GM12878 (cell line): Measurements from ENCODE around the gene EFCAB8. TPM values are rescaled to one million over a fixed set of nuclear protein-coding genes. Genes with fewer than 3 reads are reported as not detected.

Source experiments
- ATAC-seq: fragments of 200-7000 bp; cut with Tn5 transposase; 3 replicates; pipeline ENCODE4 v1.9.1; 2020; ENCODE audit warnings: mild to moderate bottlenecking, moderate library complexity
- BruUV-seq: library from RNA; stranded (reverse); fragments of 400-500 nt; replicated peaks from 2 replicates; lab custom pipeline; 2021; lab: Mats Ljungman, UMichigan
- CTCF ChIA-PET: fragments of 300-600 bp; sonication (Branson Sonifier 250); formaldehyde crosslinking; extraction: SDS; loops from one replicate; lab custom pipeline; 2021; ENCODE audit warnings: inconsistent platforms; lab: Yijun Ruan, JAX
- POLR2A ChIA-PET: fragments of 350-600 bp; formaldehyde crosslinking; extraction: SDS; loops from one replicate; lab custom pipeline; 2021; ENCODE audit warnings: inconsistent platforms; lab: Charles Lee
- RAD21 ChIA-PET: fragments of 300-600 bp; sonication (Branson Sonifier 250); formaldehyde crosslinking; loops from one replicate; lab custom pipeline; 2023; ENCODE audit warnings: antibody characterized with exemption; ENCODE audit not compliant: unreplicated experiment; lab: Charles Lee
- SMC1A ChIA-PET: fragments of 300-600 bp; sonication (Branson Sonifier 250); formaldehyde crosslinking; loops from one replicate; lab custom pipeline; 2023; ENCODE audit not compliant: unreplicated experiment, uncharacterized antibody; lab: Charles Lee
- DNase-seq: peaks from one replicate; pipeline ENCODE4 v3.0.0-alpha.2; 2011; ENCODE audit warnings: low read depth, low spot score
- FAIRE-seq: peaks from 3 replicates; lab custom pipeline; 2011; peaks lifted over from hg19 to GRCh38; lab: Jason Lieb, UNC
- H2AFZ ChIP-seq: 2 replicates; pipeline ENCODE4 v1.6.0; 2011; ENCODE audit warnings: low read depth, low read length, control low read depth; ENCODE audit not compliant: control insufficient read depth
- H3K27ac ChIP-seq: 2 replicates; pipeline ENCODE4 v1.5.1; 2011; ENCODE audit warnings: control low read depth; ENCODE audit not compliant: control insufficient read depth, insufficient read depth
- H3K27me3 ChIP-seq, 2 experiments: replicated peaks in 1 of 2; 2 replicates each; pipeline versions ENCODE4 v1.6.0 to v1.6.1; 2011; ENCODE audit warnings: low read length in 1 of 2; ENCODE audit not compliant: control insufficient read depth in 2 of 2, insufficient read depth in 2 of 2
- H3K36me3 ChIP-seq, 2 experiments: 2 replicates each; pipeline ENCODE4 v1.5.1; 2011; ENCODE audit warnings: low read length in 1 of 2; ENCODE audit not compliant: control insufficient read depth in 2 of 2, insufficient read depth in 2 of 2
- H3K4me1 ChIP-seq: 2 replicates; pipeline ENCODE4 v1.6.1; 2011; ENCODE audit warnings: mild to moderate bottlenecking, low read length, moderate library complexity, mixed read lengths; ENCODE audit not compliant: control insufficient read depth, insufficient read depth
- H3K4me2 ChIP-seq: 2 replicates; pipeline ENCODE4 v1.6.0; 2011; ENCODE audit warnings: control low read depth; ENCODE audit not compliant: control insufficient read depth, insufficient read depth
- H3K4me3 ChIP-seq: fragments of 200-600 bp; sonication (generic); 2 replicates; pipeline ENCODE4 v1.5.1; 2016
- H3K79me2 ChIP-seq: 2 replicates; pipeline ENCODE4 v1.6.0; 2011; ENCODE audit warnings: low read length; ENCODE audit not compliant: control insufficient read depth, insufficient read depth
- H3K9ac ChIP-seq: 2 replicates; pipeline ENCODE4 v1.8.0; 2011; ENCODE audit warnings: low read length, control low read depth, mixed read lengths; ENCODE audit not compliant: control insufficient read depth, insufficient read depth
- H3K9me3 ChIP-seq: replicated peaks from 3 replicates; pipeline ENCODE4 v1.5.1; 2011; ENCODE audit warnings: mild to moderate bottlenecking, low read length; ENCODE audit not compliant: control insufficient read depth, insufficient read depth
- H4K20me1 ChIP-seq: 2 replicates; pipeline ENCODE4 v1.6.0; 2011; ENCODE audit not compliant: control insufficient read depth, insufficient read depth
- CHD4 ChIP-seq: fragments of 200-600 bp; sonication (generic); IDR thresholded peaks from 2 replicates; pipeline ENCODE4 v1.6.1; 2016; ENCODE audit warnings: mild to moderate bottlenecking
- ESRRA ChIP-seq: IDR thresholded peaks from 2 replicates; pipeline ENCODE4 v1.6.1; 2012; ENCODE audit warnings: mild to moderate bottlenecking, low read length, improper control_type of control experiment
- HDGF ChIP-seq: fragments of 450-650 bp; IDR thresholded peaks from 2 replicates; pipeline ENCODE4 v1.6.1; 2016; ENCODE audit warnings: antibody characterized with exemption
- MTA3 ChIP-seq: IDR thresholded peaks from 2 replicates; pipeline ENCODE4 v1.6.1; 2012; ENCODE audit warnings: low read length, inconsistent platforms, borderline replicate concordance
- NFXL1 ChIP-seq: fragments of 450-650 bp; IDR thresholded peaks from 2 replicates; pipeline ENCODE4 v1.6.1; 2017; ENCODE audit warnings: antibody characterized with exemption, mild to moderate bottlenecking, borderline replicate concordance
- NFYA ChIP-seq: IDR thresholded peaks from 2 replicates; pipeline ENCODE4 v1.6.1; 2011; ENCODE audit warnings: low read depth, mild to moderate bottlenecking, low read length, improper control_type of control experiment, borderline replicate concordance
- RFX5 ChIP-seq: IDR thresholded peaks from 2 replicates; pipeline ENCODE4 v1.6.1; 2011; ENCODE audit warnings: low read depth, low read length, improper control_type of control experiment
- SIN3A ChIP-seq: IDR thresholded peaks from 2 replicates; pipeline ENCODE4 v1.6.1; 2012; ENCODE audit warnings: low read depth, low read length, improper control_type of control experiment
- SIX5 ChIP-seq: IDR thresholded peaks from 2 replicates; pipeline ENCODE4 v1.6.1; 2011; ENCODE audit warnings: mild to moderate bottlenecking, low read depth, low read length, moderate library complexity; ENCODE audit not compliant: severe bottlenecking
- SRF ChIP-seq, 2 experiments: IDR thresholded peaks; 2 replicates each; pipeline ENCODE4 v1.6.1; 2011; ENCODE audit warnings: low read depth in 2 of 2, low read length in 2 of 2, mild to moderate bottlenecking in 1 of 2, moderate library complexity in 1 of 2
- WRNIP1 ChIP-seq: IDR thresholded peaks from 2 replicates; pipeline ENCODE4 v1.6.1; 2011; ENCODE audit warnings: low read depth, low read length, improper control_type of control experiment, borderline replicate concordance
- ZBED1 ChIP-seq: IDR thresholded peaks from 2 replicates; pipeline ENCODE4 v1.6.1; 2016; ENCODE audit warnings: borderline replicate concordance
- WGBS: methylation state at CpG from one replicate; pipeline ENCODE4 v1.1.6; 2016; ENCODE audit warnings: low lambda C conversion rate; ENCODE audit not compliant: insufficient replicate concordance, insufficient coverage; ENCODE audit errors: missing lambda C conversion rate; 5-methylcytosine and 5-hydroxymethylcytosine counted together
- in situ Hi-C: fragments of 300-500 bp; cut with MboI; formaldehyde crosslinking; loops from 9 replicates; pipeline ENCODE4 v1.14.3; 2018; ENCODE audit warnings: mixed read lengths
- intact Hi-C: fragments of 100-400 bp; cut with micrococcal nuclease; formaldehyde crosslinking; loops from one replicate; pipeline ENCODE4 v1.14.2; 2022; ENCODE audit not compliant: unreplicated experiment
- polyA plus RNA-seq, 11 experiments: library from polyadenylated mRNA; depleted of rRNA in 4 of 11; unstranded in 6 of 11; stranded (reverse) in 5 of 11; fragments of >200 nt; fragmentation: Nextera tagmentation in 4 of 11; fragmentation: Illumina TruSeq in 1 of 11; extraction: Ambion mirVana in 4 of 11; extraction: Trizol in 1 of 11; gene quantifications; 1 replicate in 1 of 11; 2 replicates in 10 of 11; pipeline versions ENCODE4 v1.2.1 to v1.2.3, GENCODE V29; 2011 to 2016; ENCODE audit warnings: inconsistent platforms in 2 of 11, missing spikeins in 2 of 11, low read depth in 1 of 11
- total RNA-seq, 4 experiments: library from RNA; depleted of rRNA in 3 of 4; stranded (reverse); fragments of >200 nt in 3 of 4; fragmentation: Illumina TruSeq in 1 of 4; extraction: Trizol in 1 of 4; gene quantifications; 2 replicates each; pipeline versions ENCODE4 v1.2.1 to v1.2.3, GENCODE V29; 2013 to 2021
- TF ChIP-seq, protein P1 (sequence below), 3 experiments: IDR thresholded peaks in 2 of 3; conservative IDR thresholded peaks in 1 of 3; 2 replicates each; pipeline ENCODE4 v1.5.1; 2011; ENCODE audit warnings: low read depth in 3 of 3, low read length in 3 of 3, mild to moderate bottlenecking in 3 of 3, control low read depth in 2 of 3, moderate library complexity in 2 of 3, inconsistent platforms in 1 of 3, mixed read lengths in 1 of 3; ENCODE audit not compliant: control insufficient read depth in 2 of 3, insufficient read depth in 1 of 3; ENCODE audit errors: extremely low read depth in 1 of 3
- TF ChIP-seq, protein P2 (sequence below): IDR thresholded peaks from 2 replicates; pipeline ENCODE4 v1.6.1; 2011; ENCODE audit warnings: low read depth, low read length, improper control_type of control experiment, borderline replicate concordance
- TF ChIP-seq, protein P3 (sequence below): IDR thresholded peaks from 2 replicates; pipeline ENCODE4 v1.6.1; 2012; ENCODE audit warnings: improper control_type of control experiment, low read depth, low read length; ENCODE audit not compliant: insufficient replicate concordance

Gene EFCAB8
- total and polyA plus RNA-seq, 10 of the 15 experiments (the other 5 are each of a cell fraction or from before 2014, with no cell fraction given), result 0.04 to 0.18 (median 0.06) TPM; not detected in 4

DNA sequence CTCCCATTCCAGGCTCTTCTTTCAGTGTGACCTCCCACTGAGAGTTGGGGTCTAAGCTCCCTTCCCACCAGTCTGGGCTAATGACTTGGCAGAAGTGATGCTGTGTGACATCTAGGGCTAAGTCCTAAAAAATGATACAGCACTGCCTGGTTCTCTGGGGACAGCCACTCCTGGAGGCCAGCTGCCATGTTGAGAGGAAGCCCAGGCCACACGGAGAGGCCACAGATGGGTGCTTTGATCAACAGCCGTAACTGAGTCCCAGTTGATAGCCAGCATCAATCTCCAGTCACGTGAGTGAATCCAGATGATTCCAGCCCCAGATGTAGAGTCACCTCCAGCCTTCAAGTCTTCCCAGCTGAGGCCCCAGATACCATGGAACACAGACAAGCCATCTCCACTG, 131.7 kb downstream of the EFCAB8 start (continued):
- TF ChIP-seq SIX5 (no peak), SRF (IDR thresholded peaks at IDR 0.05; ENCODE audit: low read depth in 2 of 2, low read length in 2 of 2) (no peak), HDGF (no peak), SIN3A (no peak), RFX5 (no peak), MTA3 (no peak)
- TF ChIP-seq, protein P1, sequence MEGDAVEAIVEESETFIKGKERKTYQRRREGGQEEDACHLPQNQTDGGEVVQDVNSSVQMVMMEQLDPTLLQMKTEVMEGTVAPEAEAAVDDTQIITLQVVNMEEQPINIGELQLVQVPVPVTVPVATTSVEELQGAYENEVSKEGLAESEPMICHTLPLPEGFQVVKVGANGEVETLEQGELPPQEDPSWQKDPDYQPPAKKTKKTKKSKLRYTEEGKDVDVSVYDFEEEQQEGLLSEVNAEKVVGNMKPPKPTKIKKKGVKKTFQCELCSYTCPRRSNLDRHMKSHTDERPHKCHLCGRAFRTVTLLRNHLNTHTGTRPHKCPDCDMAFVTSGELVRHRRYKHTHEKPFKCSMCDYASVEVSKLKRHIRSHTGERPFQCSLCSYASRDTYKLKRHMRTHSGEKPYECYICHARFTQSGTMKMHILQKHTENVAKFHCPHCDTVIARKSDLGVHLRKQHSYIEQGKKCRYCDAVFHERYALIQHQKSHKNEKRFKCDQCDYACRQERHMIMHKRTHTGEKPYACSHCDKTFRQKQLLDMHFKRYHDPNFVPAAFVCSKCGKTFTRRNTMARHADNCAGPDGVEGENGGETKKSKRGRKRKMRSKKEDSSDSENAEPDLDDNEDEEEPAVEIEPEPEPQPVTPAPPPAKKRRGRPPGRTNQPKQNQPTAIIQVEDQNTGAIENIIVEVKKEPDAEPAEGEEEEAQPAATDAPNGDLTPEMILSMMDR (IDR thresholded peaks at IDR 0.05 in 2 of 3, conservative IDR thresholded peaks at IDR 0.05 in 1 of 3; ENCODE audit: control insufficient read depth in 2 of 3, extremely low read depth in 1 of 3, insufficient read depth in 1 of 3, low read depth in 3 of 3, low read length in 3 of 3), result no peak
- TF ChIP-seq, protein P2, sequence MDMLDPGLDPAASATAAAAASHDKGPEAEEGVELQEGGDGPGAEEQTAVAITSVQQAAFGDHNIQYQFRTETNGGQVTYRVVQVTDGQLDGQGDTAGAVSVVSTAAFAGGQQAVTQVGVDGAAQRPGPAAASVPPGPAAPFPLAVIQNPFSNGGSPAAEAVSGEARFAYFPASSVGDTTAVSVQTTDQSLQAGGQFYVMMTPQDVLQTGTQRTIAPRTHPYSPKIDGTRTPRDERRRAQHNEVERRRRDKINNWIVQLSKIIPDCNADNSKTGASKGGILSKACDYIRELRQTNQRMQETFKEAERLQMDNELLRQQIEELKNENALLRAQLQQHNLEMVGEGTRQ, result no peak

DNA sequence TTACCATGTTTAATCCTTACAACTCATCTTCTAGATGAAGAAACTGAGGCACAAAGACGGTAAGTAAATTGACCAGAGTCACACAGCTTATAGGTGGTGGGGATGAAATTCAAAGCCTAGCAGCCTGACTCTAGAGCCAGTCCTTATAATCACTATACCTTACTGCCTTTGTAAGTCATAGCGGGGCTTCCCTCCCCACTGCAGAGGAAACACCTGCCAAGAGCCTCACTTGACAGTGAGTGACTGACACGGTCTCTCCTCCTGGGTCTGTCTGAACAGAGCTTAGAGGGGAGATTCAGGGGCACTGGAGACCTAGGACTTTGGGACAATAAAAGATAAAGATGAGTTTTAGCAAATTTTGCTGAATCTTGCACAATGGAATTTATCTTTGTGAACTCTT, 132.7 kb downstream of the EFCAB8 start:
- H3K9ac ChIP-seq, result no peak overlapping the region
- BruUV-seq, result no TSS peak
- WGBS, result 4% methylated on average over 3 of the region's 3 CpGs
- no peaks in the 10 kb centered on the region for H3K79me2 ChIP-seq
- ChIA-PET RAD21 (no interaction called here), POLR2A (no interaction called here), CTCF (no interaction called here), SMC1A (no interaction called here)
- H3K4me3 ChIP-seq, result no peak overlapping the region
- no peak overlapping the region for H3K27ac ChIP-seq
- no peaks in the 10 kb centered on the region for H4K20me1 ChIP-seq
- DNase-seq, result no peak
- no peak for ATAC-seq
- intact Hi-C loops (no loop called here), in situ Hi-C loops (no loop called here)
- no peaks in the 10 kb centered on the region for H3K36me3 ChIP-seq
- H3K4me1 ChIP-seq, result no peaks in the 10 kb centered on the region
- H2AFZ ChIP-seq, result no peak overlapping the region
- FAIRE-seq, result no peak
- no peak overlapping the region for H3K4me2 ChIP-seq
- no peaks in the 10 kb centered on the region; a peak in 1 of 4 replicates for H3K27me3 ChIP-seq
- H3K9me3 ChIP-seq, result no peaks in the 10 kb centered on the region
- TF ChIP-seq NFYA (no peak), ZBED1 (no peak), WRNIP1 (no peak), ESRRA (no peak), CHD4 (no peak), NFXL1 (no peak)
- TF ChIP-seq, protein P3, sequence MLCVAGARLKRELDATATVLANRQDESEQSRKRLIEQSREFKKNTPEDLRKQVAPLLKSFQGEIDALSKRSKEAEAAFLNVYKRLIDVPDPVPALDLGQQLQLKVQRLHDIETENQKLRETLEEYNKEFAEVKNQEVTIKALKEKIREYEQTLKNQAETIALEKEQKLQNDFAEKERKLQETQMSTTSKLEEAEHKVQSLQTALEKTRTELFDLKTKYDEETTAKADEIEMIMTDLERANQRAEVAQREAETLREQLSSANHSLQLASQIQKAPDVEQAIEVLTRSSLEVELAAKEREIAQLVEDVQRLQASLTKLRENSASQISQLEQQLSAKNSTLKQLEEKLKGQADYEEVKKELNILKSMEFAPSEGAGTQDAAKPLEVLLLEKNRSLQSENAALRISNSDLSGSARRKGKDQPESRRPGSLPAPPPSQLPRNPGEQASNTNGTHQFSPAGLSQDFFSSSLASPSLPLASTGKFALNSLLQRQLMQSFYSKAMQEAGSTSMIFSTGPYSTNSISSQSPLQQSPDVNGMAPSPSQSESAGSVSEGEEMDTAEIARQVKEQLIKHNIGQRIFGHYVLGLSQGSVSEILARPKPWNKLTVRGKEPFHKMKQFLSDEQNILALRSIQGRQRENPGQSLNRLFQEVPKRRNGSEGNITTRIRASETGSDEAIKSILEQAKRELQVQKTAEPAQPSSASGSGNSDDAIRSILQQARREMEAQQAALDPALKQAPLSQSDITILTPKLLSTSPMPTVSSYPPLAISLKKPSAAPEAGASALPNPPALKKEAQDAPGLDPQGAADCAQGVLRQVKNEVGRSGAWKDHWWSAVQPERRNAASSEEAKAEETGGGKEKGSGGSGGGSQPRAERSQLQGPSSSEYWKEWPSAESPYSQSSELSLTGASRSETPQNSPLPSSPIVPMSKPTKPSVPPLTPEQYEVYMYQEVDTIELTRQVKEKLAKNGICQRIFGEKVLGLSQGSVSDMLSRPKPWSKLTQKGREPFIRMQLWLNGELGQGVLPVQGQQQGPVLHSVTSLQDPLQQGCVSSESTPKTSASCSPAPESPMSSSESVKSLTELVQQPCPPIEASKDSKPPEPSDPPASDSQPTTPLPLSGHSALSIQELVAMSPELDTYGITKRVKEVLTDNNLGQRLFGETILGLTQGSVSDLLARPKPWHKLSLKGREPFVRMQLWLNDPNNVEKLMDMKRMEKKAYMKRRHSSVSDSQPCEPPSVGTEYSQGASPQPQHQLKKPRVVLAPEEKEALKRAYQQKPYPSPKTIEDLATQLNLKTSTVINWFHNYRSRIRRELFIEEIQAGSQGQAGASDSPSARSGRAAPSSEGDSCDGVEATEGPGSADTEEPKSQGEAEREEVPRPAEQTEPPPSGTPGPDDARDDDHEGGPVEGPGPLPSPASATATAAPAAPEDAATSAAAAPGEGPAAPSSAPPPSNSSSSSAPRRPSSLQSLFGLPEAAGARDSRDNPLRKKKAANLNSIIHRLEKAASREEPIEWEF, result no peak
